Measurements from ENCODE around the gene SLIT3.
"Not testable (repeated sequence)": the region's sequence is repeated elsewhere in the genome, so short reads cannot be mapped to it uniquely, and the experiment has no call there.

DNA sequence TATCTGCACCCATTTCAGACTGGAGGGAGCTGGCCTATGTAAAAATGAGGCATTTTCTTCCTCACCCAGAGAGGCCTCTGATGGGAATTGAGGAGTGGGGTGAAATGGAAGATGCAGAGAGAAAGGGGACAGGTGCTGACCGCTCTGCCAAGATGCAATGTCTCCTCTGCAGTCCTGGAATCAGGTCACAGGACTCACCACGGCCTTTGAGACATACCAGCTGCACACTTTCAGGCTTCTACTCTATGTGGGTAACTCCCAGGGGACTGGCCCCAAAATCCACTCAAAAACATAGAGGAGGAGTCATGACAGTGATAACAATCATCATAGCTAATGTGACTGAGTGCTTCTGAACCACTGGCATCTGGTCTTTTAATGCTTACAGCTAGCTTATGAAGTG, 558.6 kb downstream of the SLIT3 start:
- TF ChIP-seq, protein P1, sequence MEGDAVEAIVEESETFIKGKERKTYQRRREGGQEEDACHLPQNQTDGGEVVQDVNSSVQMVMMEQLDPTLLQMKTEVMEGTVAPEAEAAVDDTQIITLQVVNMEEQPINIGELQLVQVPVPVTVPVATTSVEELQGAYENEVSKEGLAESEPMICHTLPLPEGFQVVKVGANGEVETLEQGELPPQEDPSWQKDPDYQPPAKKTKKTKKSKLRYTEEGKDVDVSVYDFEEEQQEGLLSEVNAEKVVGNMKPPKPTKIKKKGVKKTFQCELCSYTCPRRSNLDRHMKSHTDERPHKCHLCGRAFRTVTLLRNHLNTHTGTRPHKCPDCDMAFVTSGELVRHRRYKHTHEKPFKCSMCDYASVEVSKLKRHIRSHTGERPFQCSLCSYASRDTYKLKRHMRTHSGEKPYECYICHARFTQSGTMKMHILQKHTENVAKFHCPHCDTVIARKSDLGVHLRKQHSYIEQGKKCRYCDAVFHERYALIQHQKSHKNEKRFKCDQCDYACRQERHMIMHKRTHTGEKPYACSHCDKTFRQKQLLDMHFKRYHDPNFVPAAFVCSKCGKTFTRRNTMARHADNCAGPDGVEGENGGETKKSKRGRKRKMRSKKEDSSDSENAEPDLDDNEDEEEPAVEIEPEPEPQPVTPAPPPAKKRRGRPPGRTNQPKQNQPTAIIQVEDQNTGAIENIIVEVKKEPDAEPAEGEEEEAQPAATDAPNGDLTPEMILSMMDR (IDR thresholded peaks at IDR 0.05) = not testable (repeated sequence)
- not testable (repeated sequence) for TF ChIP-seq POLR2A (IDR thresholded peaks at IDR 0.05)

Data from right lobe of liver (tissue), 4 donors.